Mesendoderm (in vitro differentiated cells): ENCODE measurements around the gene ALPK1.

Experiments
- DNase-seq: peaks from one replicate; pipeline ENCODE4 v3.0.0; 2013
- H2AK5ac ChIP-seq: 2 replicates; pipeline ENCODE4 v1.6.1; 2013; ENCODE audit warnings: low read length, inconsistent platforms
- H2BK120ac ChIP-seq: 2 replicates; pipeline ENCODE4 v1.6.1; 2013; ENCODE audit warnings: low read depth, mild to moderate bottlenecking, low read length, moderate library complexity, mixed read lengths
- H2BK15ac ChIP-seq: replicated peaks from 2 replicates; pipeline ENCODE4 v1.6.1; 2013; ENCODE audit warnings: low read depth, mild to moderate bottlenecking, moderate library complexity
- H2BK5ac ChIP-seq: 2 replicates; pipeline ENCODE4 v1.6.1; 2013; ENCODE audit warnings: low read length, inconsistent platforms
- H3K18ac ChIP-seq: 2 replicates; pipeline ENCODE4 v1.6.1; 2013; ENCODE audit warnings: mild to moderate bottlenecking, low read length, mixed read lengths
- H3K23ac ChIP-seq: one replicate; pipeline ENCODE4 v1.6.1; 2013; ENCODE audit warnings: low read length
- H3K27ac ChIP-seq: 2 replicates; pipeline ENCODE4 v1.5.1; 2013; ENCODE audit warnings: low read depth, mild to moderate bottlenecking, inconsistent platforms, low read length, moderate library complexity
- H3K27me3 ChIP-seq: 2 replicates; pipeline ENCODE4 v1.6.1; 2013; ENCODE audit warnings: low read length, control low read depth, mild to moderate bottlenecking, inconsistent platforms; ENCODE audit not compliant: insufficient read depth, poor library complexity
- H3K36me3 ChIP-seq: 2 replicates; pipeline ENCODE4 v1.6.1; 2013; ENCODE audit warnings: low read length, inconsistent platforms; ENCODE audit not compliant: control insufficient read depth, insufficient read depth
- H3K4ac ChIP-seq: one replicate; pipeline ENCODE4 v1.6.1; 2013; ENCODE audit warnings: low read depth, mild to moderate bottlenecking, low read length, moderate library complexity
- H3K4me1 ChIP-seq: 2 replicates; pipeline ENCODE4 v1.6.1; 2013; ENCODE audit warnings: low read depth, low read length, inconsistent platforms; ENCODE audit not compliant: control insufficient read depth
- H3K4me2 ChIP-seq: 2 replicates; pipeline ENCODE4 v1.6.1; 2013; ENCODE audit warnings: low read length
- H3K4me3 ChIP-seq: 2 replicates; pipeline ENCODE4 v1.5.1; 2013; ENCODE audit warnings: mild to moderate bottlenecking, low read length
- H3K56ac ChIP-seq: one replicate; pipeline ENCODE4 v1.6.1; 2013; ENCODE audit warnings: low read length
- H3K79me1 ChIP-seq: 2 replicates; pipeline ENCODE4 v1.6.1; 2013; ENCODE audit warnings: low read length, inconsistent platforms
- H3K79me2 ChIP-seq: 2 replicates; pipeline ENCODE4 v1.6.1; 2013; ENCODE audit warnings: mild to moderate bottlenecking, low read length; ENCODE audit not compliant: control insufficient read depth, insufficient read depth
- H3K9ac ChIP-seq: 2 replicates; pipeline ENCODE4 v1.6.1; 2013; ENCODE audit warnings: low read length, inconsistent platforms
- H4K5ac ChIP-seq: one replicate; pipeline ENCODE4 v1.6.1; 2013; ENCODE audit warnings: low read length
- H4K8ac ChIP-seq: one replicate; pipeline ENCODE4 v1.6.1; 2013; ENCODE audit warnings: low read depth, mild to moderate bottlenecking, control low read depth, low read length, moderate library complexity
- WGBS: extraction: QIAGEN DNeasy Blood & Tissue Kit; methylation state at CpG from one replicate; pipeline ENCODE4 v1.1.7; 2013; ENCODE audit warnings: low lambda C conversion rate, missing lambda C conversion rate; ENCODE audit not compliant: insufficient coverage; ENCODE audit errors: extremely low coverage; 5-methylcytosine and 5-hydroxymethylcytosine counted together

ALPK1 gene

GRCh38 chr4:112328734-112329130 is 31.6 kb downstream of the ALPK1 start:
- no CpG with 5 or more reads among the region's 4 CpGs for WGBS
- Histone ChIP-seq H3K56ac (no peak overlapping the region), H3K9ac (no peak overlapping the region), H3K4me1 (no peaks in the 10 kb centered on the region), H3K18ac (no peak overlapping the region), H3K4me2 (no peak overlapping the region), H3K36me3 (no peaks in the 10 kb centered on the region), H3K23ac (no peak overlapping the region), H3K79me1 (no peaks in the 10 kb centered on the region), H3K79me2 (no peaks in the 10 kb centered on the region), H2BK15ac (no peak overlapping the region), H3K4me3 (no peak overlapping the region), H2BK5ac (no peak overlapping the region), H2BK120ac (no peak overlapping the region), H3K27ac (no peak overlapping the region), H4K5ac (no peak overlapping the region), H3K27me3 (no peaks in the 10 kb centered on the region), H3K4ac (no peak overlapping the region), H2AK5ac (no peak overlapping the region), H4K8ac (no peak overlapping the region)
- DNase-seq = no peak

DNA sequence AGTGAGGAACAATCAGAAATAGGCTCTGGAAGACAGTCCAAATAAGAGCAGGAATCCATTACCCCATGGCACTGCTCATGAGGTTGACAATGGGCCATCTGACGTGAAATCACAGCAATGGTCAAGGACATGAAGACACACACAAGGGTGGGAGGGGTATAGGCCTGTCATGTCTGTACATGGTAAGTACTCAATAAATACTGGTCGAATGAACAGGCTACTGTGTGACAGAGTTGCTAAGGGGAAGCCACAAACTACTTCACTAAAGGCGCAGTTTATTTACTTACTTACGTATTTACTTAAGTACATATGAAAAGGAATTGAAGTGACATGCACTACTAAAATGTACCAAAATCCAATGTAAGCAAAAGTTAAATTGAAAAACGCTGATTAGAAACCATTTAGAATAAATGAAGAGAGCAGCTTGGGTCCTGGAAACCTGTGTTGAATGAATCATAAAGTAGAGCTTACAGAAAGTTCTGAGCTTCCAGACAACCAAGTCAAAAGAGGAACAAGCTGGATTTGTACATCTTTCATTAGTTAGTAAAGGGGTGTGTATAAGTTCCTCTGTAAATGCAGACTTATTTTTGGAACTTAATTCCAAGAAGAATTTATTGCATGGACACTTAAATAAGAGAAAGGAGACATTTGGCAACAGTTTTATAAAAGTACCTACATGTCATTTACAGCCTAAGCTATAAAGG is 32.7 kb downstream of the ALPK1 start:
- DNase-seq = no peak
- no peaks in the 10 kb centered on the region for H3K36me3 ChIP-seq
- H2BK5ac ChIP-seq = no peak overlapping the region
- H3K27me3 ChIP-seq = no peaks in the 10 kb centered on the region
- H3K23ac ChIP-seq = no peak overlapping the region
- no peaks in the 10 kb centered on the region for H3K79me1 ChIP-seq
- H3K18ac ChIP-seq = no peak overlapping the region
- no peak overlapping the region for H3K4me2 ChIP-seq
- H3K4me3 ChIP-seq = no peak overlapping the region
- no peak overlapping the region for H2BK120ac ChIP-seq
- no peak overlapping the region for H3K27ac ChIP-seq
- H4K5ac ChIP-seq = no peak overlapping the region
- no peak overlapping the region for H2BK15ac ChIP-seq
- no peak overlapping the region for H3K9ac ChIP-seq
- no peaks in the 10 kb centered on the region for H3K79me2 ChIP-seq
- no peak overlapping the region for H4K8ac ChIP-seq
- no peaks in the 10 kb centered on the region for H3K4me1 ChIP-seq
- H3K4ac ChIP-seq = no peak overlapping the region
- H3K56ac ChIP-seq = no peak overlapping the region
- H2AK5ac ChIP-seq = no peak overlapping the region
- no CpG with 5 or more reads among the region's 5 CpGs for WGBS

DNA sequence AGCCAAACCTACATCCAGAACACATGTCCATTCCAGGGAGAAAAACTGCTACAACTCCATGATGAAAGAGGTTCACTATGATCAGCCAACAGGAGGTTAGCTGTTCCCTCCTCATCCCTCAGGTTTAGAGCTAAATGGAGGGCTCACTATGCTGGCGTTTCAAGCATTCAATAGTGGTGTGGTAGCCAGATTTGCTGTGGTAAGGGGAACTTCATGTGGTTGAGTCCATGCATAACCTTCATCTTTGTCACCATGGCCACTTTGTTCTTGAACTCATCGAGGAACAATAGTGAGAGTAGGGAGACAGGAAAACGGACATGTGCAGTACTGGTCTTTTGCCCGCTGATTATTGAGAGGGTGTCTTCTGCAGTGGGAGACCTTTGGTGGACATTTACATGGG is 33.8 kb downstream of the ALPK1 start:
- no peaks in the 10 kb centered on the region for H3K27me3 ChIP-seq
- no peak overlapping the region for H3K4me3 ChIP-seq
- H3K36me3 ChIP-seq = no peaks in the 10 kb centered on the region
- H3K23ac ChIP-seq = no peak overlapping the region
- H3K4me1 ChIP-seq = no peaks in the 10 kb centered on the region
- H2BK120ac ChIP-seq = no peak overlapping the region
- no peak overlapping the region for H2AK5ac ChIP-seq
- H2BK15ac ChIP-seq = no peak overlapping the region
- no peak overlapping the region for H3K18ac ChIP-seq
- no peak overlapping the region for H3K56ac ChIP-seq
- WGBS = no CpG with 5 or more reads among the region's 4 CpGs
- H4K5ac ChIP-seq = no peak overlapping the region
- no peak overlapping the region for H3K27ac ChIP-seq
- H3K79me1 ChIP-seq = no peaks in the 10 kb centered on the region
- H2BK5ac ChIP-seq = no peak overlapping the region
- no peak overlapping the region for H3K4ac ChIP-seq
- no peak for DNase-seq
- no peak overlapping the region for H3K4me2 ChIP-seq
- no peak overlapping the region for H4K8ac ChIP-seq
- H3K9ac ChIP-seq = no peak overlapping the region
- no peaks in the 10 kb centered on the region for H3K79me2 ChIP-seq

- no peaks in the 10 kb centered on the region for H3K79me2 ChIP-seq
- no peak overlapping the region for H2BK15ac ChIP-seq
- no peaks in the 10 kb centered on the region for H3K79me1 ChIP-seq
- no peak overlapping the region for H3K9ac ChIP-seq
- no peak overlapping the region for H4K8ac ChIP-seq
- no peak overlapping the region for H3K4me3 ChIP-seq
- H3K36me3 ChIP-seq = no peaks in the 10 kb centered on the region
- H2BK5ac ChIP-seq = no peak overlapping the region
- no peak overlapping the region for H3K18ac ChIP-seq
- no peak overlapping the region for H3K27ac ChIP-seq
- no peak overlapping the region for H3K4ac ChIP-seq
- no peak for DNase-seq
- no peaks in the 10 kb centered on the region for H3K27me3 ChIP-seq
- H3K4me2 ChIP-seq = no peak overlapping the region
- H2BK120ac ChIP-seq = no peak overlapping the region
- H3K23ac ChIP-seq = no peak overlapping the region
- no peak overlapping the region for H4K5ac ChIP-seq
- H2AK5ac ChIP-seq = no peak overlapping the region
- no peaks in the 10 kb centered on the region for H3K4me1 ChIP-seq
- H3K56ac ChIP-seq = no peak overlapping the region
Measured at GRCh38 chr4:112332398-112332797, 35.2 kb downstream of the ALPK1 start.

DNA sequence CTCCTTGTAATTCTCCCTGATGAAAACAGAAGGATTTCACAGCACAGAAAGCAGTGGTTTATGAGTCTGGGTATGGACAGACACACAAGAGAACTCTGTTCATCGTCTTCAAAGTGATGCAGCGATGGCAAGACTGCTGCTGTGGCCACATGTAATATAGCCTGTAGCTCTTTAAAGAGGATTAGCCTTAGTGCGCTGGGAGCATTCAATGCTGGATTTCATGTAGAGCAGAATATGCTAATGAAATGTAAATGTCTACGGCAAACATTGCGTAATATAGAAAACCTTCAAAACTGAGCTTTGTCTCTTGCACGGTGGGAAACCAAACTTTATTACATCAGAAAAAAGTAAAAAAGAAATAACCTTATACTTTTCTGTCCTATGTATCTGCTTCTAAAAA is 42.9 kb downstream of the ALPK1 start:
- Histone ChIP-seq H3K27ac (no peak overlapping the region), H2BK5ac (no peak overlapping the region), H3K4me3 (no peak overlapping the region), H3K36me3 (no peaks in the 10 kb centered on the region), H3K4me1 (peaks cover 1% of the 10 kb centered on the region), H4K8ac (no peak overlapping the region), H3K56ac (no peak overlapping the region), H2BK120ac (no peak overlapping the region), H2AK5ac (no peak overlapping the region), H3K27me3 (no peaks in the 10 kb centered on the region), H3K9ac (no peak overlapping the region), H3K79me1 (no peaks in the 10 kb centered on the region), H3K23ac (no peak overlapping the region), H4K5ac (no peak overlapping the region), H3K4ac (no peak overlapping the region), H2BK15ac (no peak overlapping the region), H3K79me2 (no peaks in the 10 kb centered on the region), H3K18ac (no peak overlapping the region), H3K4me2 (no peak overlapping the region)
- no CpG with 5 or more reads among the region's 6 CpGs for WGBS
- DNase-seq = peak; percentile 70

DNA sequence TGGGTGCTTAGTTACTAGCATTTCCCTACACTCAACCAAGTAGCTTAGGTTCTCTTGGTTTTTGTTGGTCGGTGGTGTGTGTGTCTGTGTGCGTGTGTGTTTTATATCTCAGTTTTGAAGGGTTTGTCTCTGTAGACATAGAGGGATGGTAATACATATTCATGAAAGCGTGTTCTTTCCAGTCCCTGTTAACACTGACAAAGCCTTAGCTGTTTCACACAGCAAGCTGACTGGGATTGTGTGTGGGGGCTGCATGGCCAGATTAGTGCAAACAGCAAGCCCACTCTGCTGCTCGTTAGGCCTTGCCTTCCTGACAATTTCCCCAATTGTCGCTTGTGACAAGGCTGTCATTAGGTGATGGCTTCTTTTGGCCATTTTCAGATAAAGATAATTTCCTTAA is 43.9 kb downstream of the ALPK1 start:
- Histone ChIP-seq H3K27me3 (no peaks in the 10 kb centered on the region), H2BK120ac (no peak overlapping the region)

More for the DNA sequence above, 43.9 kb downstream of the ALPK1 start:
- H3K36me3 ChIP-seq = no peaks in the 10 kb centered on the region
- H3K4me1 ChIP-seq = peaks cover 1% of the 10 kb centered on the region
- H2BK5ac ChIP-seq = no peak overlapping the region
- H3K79me1 ChIP-seq = no peaks in the 10 kb centered on the region
- no peak overlapping the region for H4K8ac ChIP-seq
- peak overlapping the region; percentile 17 for H3K56ac ChIP-seq
- no peaks in the 10 kb centered on the region for H3K79me2 ChIP-seq
- H3K4me2 ChIP-seq = no peak overlapping the region
- no peak overlapping the region for H3K4ac ChIP-seq
- no peak overlapping the region for H3K18ac ChIP-seq
- no peak overlapping the region for H3K23ac ChIP-seq
- DNase-seq = no peak
- no peak overlapping the region for H2BK15ac ChIP-seq
- H2AK5ac ChIP-seq = no peak overlapping the region
- no CpG with 5 or more reads among the region's 5 CpGs for WGBS
- no peak overlapping the region for H3K9ac ChIP-seq
- no peak overlapping the region for H4K5ac ChIP-seq
- H3K4me3 ChIP-seq = no peak overlapping the region
- H3K27ac ChIP-seq = no peak overlapping the region
